Esophagus muscularis mucosa (tissue), 4 donors: ENCODE results near the gene HAPSTR1.

ENCODE experiments used
- CTCF ChIP-seq, 3 experiments: fragments of 200-600 bp in 2 of 3; fragments of 450-650 bp in 1 of 3; sonication (generic) in 2 of 3; IDR thresholded peaks; one replicate each; pipeline ENCODE4 v1.5.1; 2017 to 2019; ENCODE audit warnings: antibody characterized with exemption in 3 of 3, mild to moderate bottlenecking in 2 of 3, moderate library complexity in 1 of 3
- EP300 ChIP-seq: sonication (generic); formaldehyde crosslinking; IDR thresholded peaks from one replicate; pipeline ENCODE4 v1.6.1; 2017; ENCODE audit warnings: antibody characterized with exemption
- POLR2A ChIP-seq: fragments of 450-650 bp; IDR thresholded peaks from one replicate; pipeline ENCODE4 v1.6.1; 2017; ENCODE audit warnings: antibody characterized with exemption, moderate library complexity, mild to moderate bottlenecking, low read depth
- POLR2AphosphoS5 ChIP-seq, 2 donors: sonication (generic); formaldehyde crosslinking; IDR thresholded peaks; one replicate each; pipeline ENCODE4 v1.6.1; 2017; ENCODE audit warnings: antibody characterized with exemption in 2 of 2

DNA sequence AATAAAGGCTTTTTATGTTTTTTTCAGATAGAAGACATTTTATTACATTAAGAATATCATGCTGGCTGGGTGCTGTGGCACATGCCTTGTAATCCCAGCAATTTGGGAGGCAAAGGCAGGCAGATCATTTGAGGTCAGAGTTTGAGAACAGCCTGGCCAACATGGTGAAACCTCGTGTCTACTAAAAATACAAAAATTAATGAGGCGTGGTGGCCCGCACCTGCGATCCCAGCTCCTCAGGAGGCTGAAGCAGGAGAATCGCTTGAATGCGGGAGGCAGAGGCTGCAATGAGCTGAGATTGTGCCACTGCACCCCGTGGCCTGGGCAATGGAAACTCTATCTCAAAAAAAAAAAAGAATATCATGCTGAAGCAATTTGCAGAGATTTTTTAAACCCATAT, 29.1 kb upstream of the HAPSTR1 start:
- TF ChIP-seq POLR2A, result no peak
- no peak for TF ChIP-seq POLR2AphosphoS5 (IDR thresholded peaks at IDR 0.05)
- no peak for TF ChIP-seq CTCF (IDR thresholded peaks at IDR 0.05)
- no peak for TF ChIP-seq EP300
